ENCODE data around the gene ADAMTSL3. TPM values are rescaled to one million over a fixed set of nuclear protein-coding genes. Genes with fewer than 3 reads are reported as not detected.

The ADAMTSL3 gene
- polyA plus RNA-seq, 1 of the 3 experiments (the other 2 are of a cell fraction) = 0.02 TPM

DNA sequence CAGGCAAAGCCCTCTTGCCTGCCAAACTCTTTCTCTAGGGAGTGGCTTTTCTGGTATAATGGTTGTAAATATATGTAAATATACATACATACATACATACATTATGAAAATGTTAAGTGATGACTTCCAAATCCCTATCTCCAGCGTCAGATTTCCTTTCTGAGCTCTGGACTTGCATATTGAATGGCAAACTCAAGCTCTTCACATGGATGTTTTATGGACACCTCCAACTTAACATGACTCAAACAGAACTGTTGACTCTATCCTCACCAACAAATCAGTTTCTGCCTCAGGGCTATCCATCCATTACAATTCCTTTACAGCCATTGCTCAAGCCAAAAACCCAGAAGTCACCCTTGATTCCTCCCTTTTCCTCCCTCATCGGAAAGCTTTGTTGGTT, 45.1 kb downstream of the ADAMTSL3 start:
- ChIA-PET CTCF (no interaction called here), POLR2A (no interaction called here)
- no peaks in the 10 kb centered on the region for H3F3A ChIP-seq (replicated peaks; ENCODE audit: insufficient read depth)
- no peaks in the 10 kb centered on the region for H3K36me3 ChIP-seq (replicated peaks in 1 of 2; ENCODE audit: control insufficient read depth in 1 of 2, insufficient read depth in 2 of 2, low read length in 1 of 2)
- no peak for DNase-seq
- TF ChIP-seq RXRA (IDR thresholded peaks at IDR 0.05; ENCODE audit: borderline replicate concordance, low read depth) (no peak), NFIC (IDR thresholded peaks at IDR 0.05; ENCODE audit: borderline replicate concordance) (no peak), TCF12 (IDR thresholded peaks at IDR 0.05) (no peak), MXI1 (IDR thresholded peaks at IDR 0.05; ENCODE audit: low read depth, low read length) (no peak), SIN3A (IDR thresholded peaks at IDR 0.05; ENCODE audit: borderline replicate concordance, low read depth, low read length) (no peak), YY1 (IDR thresholded peaks at IDR 0.05; ENCODE audit: low read depth) (no peak), GABPA (IDR thresholded peaks at IDR 0.05; ENCODE audit: low read depth) (no peak), JUND (IDR thresholded peaks at IDR 0.05) (no peak), SMC3 (IDR thresholded peaks at IDR 0.05; ENCODE audit: low read depth, low read length) (no peak), EP300 (IDR thresholded peaks at IDR 0.05; ENCODE audit: borderline replicate concordance in 1 of 2, low read depth in 1 of 2, low read length in 1 of 2) (no peak), TAF1 (IDR thresholded peaks at IDR 0.05; ENCODE audit: borderline replicate concordance, low read depth, low read length) (no peak), FOXM1 (IDR thresholded peaks at IDR 0.05; ENCODE audit: low read depth) (no peak), RCOR1 (IDR thresholded peaks at IDR 0.05; ENCODE audit: low read length) (no peak), TEAD4 (IDR thresholded peaks at IDR 0.05; ENCODE audit: borderline replicate concordance, insufficient read depth) (no peak)
- TF ChIP-seq, protein P1, sequence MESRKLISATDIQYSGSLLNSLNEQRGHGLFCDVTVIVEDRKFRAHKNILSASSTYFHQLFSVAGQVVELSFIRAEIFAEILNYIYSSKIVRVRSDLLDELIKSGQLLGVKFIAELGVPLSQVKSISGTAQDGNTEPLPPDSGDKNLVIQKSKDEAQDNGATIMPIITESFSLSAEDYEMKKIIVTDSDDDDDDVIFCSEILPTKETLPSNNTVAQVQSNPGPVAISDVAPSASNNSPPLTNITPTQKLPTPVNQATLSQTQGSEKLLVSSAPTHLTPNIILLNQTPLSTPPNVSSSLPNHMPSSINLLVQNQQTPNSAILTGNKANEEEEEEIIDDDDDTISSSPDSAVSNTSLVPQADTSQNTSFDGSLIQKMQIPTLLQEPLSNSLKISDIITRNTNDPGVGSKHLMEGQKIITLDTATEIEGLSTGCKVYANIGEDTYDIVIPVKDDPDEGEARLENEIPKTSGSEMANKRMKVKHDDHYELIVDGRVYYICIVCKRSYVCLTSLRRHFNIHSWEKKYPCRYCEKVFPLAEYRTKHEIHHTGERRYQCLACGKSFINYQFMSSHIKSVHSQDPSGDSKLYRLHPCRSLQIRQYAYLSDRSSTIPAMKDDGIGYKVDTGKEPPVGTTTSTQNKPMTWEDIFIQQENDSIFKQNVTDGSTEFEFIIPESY (IDR thresholded peaks at IDR 0.05; ENCODE audit: borderline replicate concordance, low read depth) = no peak
- TF ChIP-seq, protein P2, sequence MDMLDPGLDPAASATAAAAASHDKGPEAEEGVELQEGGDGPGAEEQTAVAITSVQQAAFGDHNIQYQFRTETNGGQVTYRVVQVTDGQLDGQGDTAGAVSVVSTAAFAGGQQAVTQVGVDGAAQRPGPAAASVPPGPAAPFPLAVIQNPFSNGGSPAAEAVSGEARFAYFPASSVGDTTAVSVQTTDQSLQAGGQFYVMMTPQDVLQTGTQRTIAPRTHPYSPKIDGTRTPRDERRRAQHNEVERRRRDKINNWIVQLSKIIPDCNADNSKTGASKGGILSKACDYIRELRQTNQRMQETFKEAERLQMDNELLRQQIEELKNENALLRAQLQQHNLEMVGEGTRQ (IDR thresholded peaks at IDR 0.05; ENCODE audit: borderline replicate concordance, low read depth, low read length) = no peak
- no peak overlapping the region for H3K27ac ChIP-seq (ENCODE audit: low read depth in 2 of 2, low read length in 1 of 2)
- H4K20me1 ChIP-seq (ENCODE audit: insufficient read depth) = no peaks in the 10 kb centered on the region
- WGBS (ENCODE audit: low lambda C conversion rate) = 3% methylated on average over 2 of the region's 2 CpGs
- H3K9ac ChIP-seq = no peak overlapping the region
- H2AFZ ChIP-seq (ENCODE audit: low read depth) = no peak overlapping the region
- no peaks in the 10 kb centered on the region for H3K79me2 ChIP-seq (ENCODE audit: insufficient read depth)
- H3K9me3 ChIP-seq = no peaks in the 10 kb centered on the region
- no peaks in the 10 kb centered on the region; the same call in 1 of the 2 replicates for H3K27me3 ChIP-seq (ENCODE audit: insufficient read depth)
- no peaks in the 10 kb centered on the region for H3K4me1 ChIP-seq (ENCODE audit: control insufficient read depth in 1 of 2, insufficient read depth in 2 of 2, low read depth in 1 of 2, low read length in 1 of 2)
- no peaks in the 10 kb centered on the region for H3K9me2 ChIP-seq
- no peak overlapping the region for H3K4me2 ChIP-seq
- H3K4me3 ChIP-seq (ENCODE audit: low read depth in 2 of 2, low read length in 1 of 2) = no peak overlapping the region

DNA sequence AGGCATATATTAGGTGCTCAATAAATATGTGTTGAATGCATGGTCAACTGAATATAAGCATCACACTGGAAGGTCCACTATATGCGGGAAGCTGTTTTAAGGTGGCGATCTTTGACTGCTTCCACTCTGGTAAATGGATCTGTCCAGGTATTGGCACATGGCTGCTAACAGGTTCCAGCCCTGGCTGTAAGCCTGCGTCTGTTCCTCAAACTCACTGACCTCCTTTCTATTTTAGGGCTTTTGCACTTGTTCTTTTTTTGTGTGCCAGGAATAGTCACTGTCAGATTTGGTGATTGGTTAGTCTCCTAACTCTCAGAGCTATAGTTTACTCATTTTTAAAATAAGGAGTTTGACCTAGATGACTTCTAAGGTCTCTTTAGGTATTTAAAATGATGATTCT, 46.2 kb downstream of the ADAMTSL3 start:
- no peak overlapping the region for H3K27ac ChIP-seq (ENCODE audit: low read depth in 2 of 2, low read length in 1 of 2)
- no peak overlapping the region for H3K9ac ChIP-seq
- no peaks in the 10 kb centered on the region for H4K20me1 ChIP-seq (ENCODE audit: insufficient read depth)
- H3K4me3 ChIP-seq (ENCODE audit: low read depth in 2 of 2, low read length in 1 of 2) = no peak overlapping the region
- no peaks in the 10 kb centered on the region for H3F3A ChIP-seq (replicated peaks; ENCODE audit: insufficient read depth)
- H3K36me3 ChIP-seq (replicated peaks in 1 of 2; ENCODE audit: control insufficient read depth in 1 of 2, insufficient read depth in 2 of 2, low read length in 1 of 2) = no peaks in the 10 kb centered on the region
- no peaks in the 10 kb centered on the region for H3K9me2 ChIP-seq
- no peaks in the 10 kb centered on the region for H3K79me2 ChIP-seq (ENCODE audit: insufficient read depth)
- no peaks in the 10 kb centered on the region for H3K9me3 ChIP-seq
- POLR2A ChIA-PET = no interaction called here
- CTCF ChIA-PET = no interaction called here
- TF ChIP-seq MEF2A (IDR thresholded peaks at IDR 0.05; ENCODE audit: borderline replicate concordance, low read depth) = no peak
- no peak for TF ChIP-seq TEAD4 (IDR thresholded peaks at IDR 0.05; ENCODE audit: borderline replicate concordance, insufficient read depth)
- TF ChIP-seq, protein P3, sequence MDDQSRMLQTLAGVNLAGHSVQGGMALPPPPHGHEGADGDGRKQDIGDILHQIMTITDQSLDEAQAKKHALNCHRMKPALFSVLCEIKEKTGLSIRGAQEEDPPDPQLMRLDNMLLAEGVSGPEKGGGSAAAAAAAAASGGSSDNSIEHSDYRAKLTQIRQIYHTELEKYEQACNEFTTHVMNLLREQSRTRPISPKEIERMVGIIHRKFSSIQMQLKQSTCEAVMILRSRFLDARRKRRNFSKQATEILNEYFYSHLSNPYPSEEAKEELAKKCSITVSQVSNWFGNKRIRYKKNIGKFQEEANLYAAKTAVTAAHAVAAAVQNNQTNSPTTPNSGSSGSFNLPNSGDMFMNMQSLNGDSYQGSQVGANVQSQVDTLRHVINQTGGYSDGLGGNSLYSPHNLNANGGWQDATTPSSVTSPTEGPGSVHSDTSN (IDR thresholded peaks at IDR 0.05) = no peak
- TF ChIP-seq, protein P4, sequence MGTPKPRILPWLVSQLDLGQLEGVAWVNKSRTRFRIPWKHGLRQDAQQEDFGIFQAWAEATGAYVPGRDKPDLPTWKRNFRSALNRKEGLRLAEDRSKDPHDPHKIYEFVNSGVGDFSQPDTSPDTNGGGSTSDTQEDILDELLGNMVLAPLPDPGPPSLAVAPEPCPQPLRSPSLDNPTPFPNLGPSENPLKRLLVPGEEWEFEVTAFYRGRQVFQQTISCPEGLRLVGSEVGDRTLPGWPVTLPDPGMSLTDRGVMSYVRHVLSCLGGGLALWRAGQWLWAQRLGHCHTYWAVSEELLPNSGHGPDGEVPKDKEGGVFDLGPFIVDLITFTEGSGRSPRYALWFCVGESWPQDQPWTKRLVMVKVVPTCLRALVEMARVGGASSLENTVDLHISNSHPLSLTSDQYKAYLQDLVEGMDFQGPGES (IDR thresholded peaks at IDR 0.05; ENCODE audit: low read depth, low read length) = no peak
- no peak for TF ChIP-seq SIN3A (IDR thresholded peaks at IDR 0.05; ENCODE audit: borderline replicate concordance, low read depth, low read length)
- TF ChIP-seq POLR2AphosphoS5 (IDR thresholded peaks at IDR 0.05; ENCODE audit: low read depth, low read length) = no peak
- TF ChIP-seq, protein P1 (IDR thresholded peaks at IDR 0.05; ENCODE audit: borderline replicate concordance, low read depth) = no peak
- TF ChIP-seq FOXM1 (IDR thresholded peaks at IDR 0.05; ENCODE audit: low read depth) = no peak
- no peak for TF ChIP-seq RCOR1 (IDR thresholded peaks at IDR 0.05; ENCODE audit: low read length)
- no peak for TF ChIP-seq MXI1 (IDR thresholded peaks at IDR 0.05; ENCODE audit: low read depth, low read length)
- TF ChIP-seq RFX5 (IDR thresholded peaks at IDR 0.05; ENCODE audit: low read length) = no peak
- no peak for TF ChIP-seq NRF1 (IDR thresholded peaks at IDR 0.05; ENCODE audit: low read depth, low read length)
- no peak overlapping the region for H3K4me2 ChIP-seq
- 28% methylated on average over 3 of the region's 3 CpGs for WGBS (ENCODE audit: low lambda C conversion rate)
- DNase-seq = no peak
- no peak overlapping the region for H2AFZ ChIP-seq (ENCODE audit: low read depth)
- no peaks in the 10 kb centered on the region; the same call in 1 of the 2 replicates for H3K27me3 ChIP-seq (ENCODE audit: insufficient read depth)
- no peaks in the 10 kb centered on the region for H3K4me1 ChIP-seq (ENCODE audit: control insufficient read depth in 1 of 2, insufficient read depth in 2 of 2, low read depth in 1 of 2, low read length in 1 of 2)

Data from SK-N-SH (cell line).